Fibroblast of pulmonary artery (primary cell): ENCODE results near the gene IQCE.

Experiments
- DNase-seq: peaks from one replicate; pipeline ENCODE4 v3.0.0-alpha.2; 2010; ENCODE audit warnings: low read depth
- H3K4me3 ChIP-seq: replicated peaks from 2 replicates; pipeline ENCODE4 v1.5.1; 2011; ENCODE audit warnings: low read depth, mild to moderate bottlenecking, control low read depth, low read length, moderate library complexity
- TF ChIP-seq, protein P1 (sequence below): IDR thresholded peaks from 2 replicates; pipeline ENCODE4 v1.5.1; 2011; ENCODE audit warnings: mild to moderate bottlenecking, control low read depth, low read length, inconsistent platforms; ENCODE audit errors: missing control alignments

The IQCE gene

DNA sequence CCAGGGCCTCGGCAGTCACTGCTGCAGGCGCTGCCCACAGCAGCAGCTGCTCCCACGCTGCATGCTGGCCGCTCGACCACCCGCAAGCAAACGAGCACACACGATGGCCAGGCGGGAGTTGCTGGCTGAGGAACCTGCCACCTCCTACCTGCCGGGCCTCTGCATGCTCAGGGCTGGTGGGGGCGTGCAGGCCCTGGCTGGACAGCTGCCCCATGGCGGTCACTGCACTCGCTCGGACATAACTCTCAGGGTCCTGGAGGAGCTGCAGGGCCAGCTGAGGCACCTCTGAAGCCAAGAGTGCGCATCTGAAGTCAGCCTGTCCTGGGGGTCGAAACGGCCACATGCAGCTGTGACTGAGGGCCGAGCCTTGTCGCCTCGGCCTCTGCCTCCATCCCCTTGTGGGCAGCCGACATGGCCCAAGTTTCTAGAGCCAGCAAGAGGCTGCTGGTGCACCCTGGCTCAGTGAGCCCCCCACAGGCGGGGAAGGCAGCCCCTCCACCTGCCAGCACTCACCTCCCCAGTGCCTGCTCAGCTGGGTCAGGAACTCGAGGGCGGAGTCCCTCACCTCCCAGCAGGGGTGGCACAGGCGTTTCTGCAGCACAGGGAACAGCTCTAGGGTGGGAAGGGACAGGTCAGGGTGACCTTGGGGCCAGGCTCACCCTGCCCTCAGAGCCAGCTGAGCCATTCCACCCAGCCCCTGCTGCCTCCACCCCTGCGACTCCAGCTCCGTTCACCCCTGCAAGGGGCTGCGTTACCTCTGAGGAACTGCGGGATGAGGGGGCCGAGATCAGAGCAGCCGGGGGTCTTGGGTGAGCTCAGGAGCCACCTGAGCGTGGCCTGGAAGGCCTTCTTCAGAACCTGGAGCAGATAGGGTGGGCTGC lies 19.5 kb upstream of the IQCE start:
- DNase-seq, result no peak
- H3K4me3 ChIP-seq, result no peak overlapping the region
- TF ChIP-seq, protein P1, sequence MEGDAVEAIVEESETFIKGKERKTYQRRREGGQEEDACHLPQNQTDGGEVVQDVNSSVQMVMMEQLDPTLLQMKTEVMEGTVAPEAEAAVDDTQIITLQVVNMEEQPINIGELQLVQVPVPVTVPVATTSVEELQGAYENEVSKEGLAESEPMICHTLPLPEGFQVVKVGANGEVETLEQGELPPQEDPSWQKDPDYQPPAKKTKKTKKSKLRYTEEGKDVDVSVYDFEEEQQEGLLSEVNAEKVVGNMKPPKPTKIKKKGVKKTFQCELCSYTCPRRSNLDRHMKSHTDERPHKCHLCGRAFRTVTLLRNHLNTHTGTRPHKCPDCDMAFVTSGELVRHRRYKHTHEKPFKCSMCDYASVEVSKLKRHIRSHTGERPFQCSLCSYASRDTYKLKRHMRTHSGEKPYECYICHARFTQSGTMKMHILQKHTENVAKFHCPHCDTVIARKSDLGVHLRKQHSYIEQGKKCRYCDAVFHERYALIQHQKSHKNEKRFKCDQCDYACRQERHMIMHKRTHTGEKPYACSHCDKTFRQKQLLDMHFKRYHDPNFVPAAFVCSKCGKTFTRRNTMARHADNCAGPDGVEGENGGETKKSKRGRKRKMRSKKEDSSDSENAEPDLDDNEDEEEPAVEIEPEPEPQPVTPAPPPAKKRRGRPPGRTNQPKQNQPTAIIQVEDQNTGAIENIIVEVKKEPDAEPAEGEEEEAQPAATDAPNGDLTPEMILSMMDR, result no peak

DNA sequence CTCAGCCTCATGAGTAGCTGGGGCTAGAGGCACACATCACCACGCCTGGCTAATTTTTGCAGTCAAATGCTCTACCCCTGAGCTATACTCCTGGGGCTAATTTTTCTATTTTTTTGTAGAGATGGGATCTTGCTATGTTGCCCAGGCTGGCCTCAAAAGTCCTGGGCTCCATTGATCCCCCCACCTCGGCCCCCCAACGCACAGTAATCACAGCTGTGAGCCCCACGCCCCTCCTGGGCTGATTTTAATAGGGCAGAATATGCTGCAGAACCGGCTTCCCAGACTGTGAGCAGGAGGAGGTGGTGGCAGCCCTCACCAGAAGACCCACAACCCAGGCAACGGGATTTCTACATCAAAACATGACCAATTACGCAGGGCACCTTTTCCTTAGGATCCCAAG lies 18.6 kb upstream of the IQCE start:
- no peak for DNase-seq
- no peak overlapping the region for H3K4me3 ChIP-seq
- TF ChIP-seq, protein P1, result no peak

DNA sequence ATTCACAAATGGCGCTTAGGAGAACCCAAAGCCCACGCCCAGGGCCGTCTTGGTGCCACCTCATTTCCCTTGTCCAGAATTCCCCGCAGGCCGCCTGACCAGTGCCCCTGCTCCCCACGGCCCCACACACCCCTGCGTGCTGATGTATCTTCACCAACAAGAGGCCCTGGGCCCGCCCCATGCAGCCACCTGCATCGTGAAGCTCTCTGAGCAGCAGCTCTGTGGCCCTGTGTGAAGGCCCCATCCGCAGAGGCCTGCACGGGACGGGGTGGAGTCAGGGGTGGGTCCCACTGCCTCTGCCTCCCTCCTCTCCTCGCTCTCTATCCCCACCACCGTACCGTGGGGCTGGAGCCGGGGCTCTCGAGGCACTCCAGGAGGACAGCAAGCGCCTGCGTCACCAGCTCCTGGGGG lies 18.1 kb upstream of the IQCE start:
- TF ChIP-seq, protein P1, result no peak
- H3K4me3 ChIP-seq, result no peak overlapping the region
- DNase-seq, result no peak

DNA sequence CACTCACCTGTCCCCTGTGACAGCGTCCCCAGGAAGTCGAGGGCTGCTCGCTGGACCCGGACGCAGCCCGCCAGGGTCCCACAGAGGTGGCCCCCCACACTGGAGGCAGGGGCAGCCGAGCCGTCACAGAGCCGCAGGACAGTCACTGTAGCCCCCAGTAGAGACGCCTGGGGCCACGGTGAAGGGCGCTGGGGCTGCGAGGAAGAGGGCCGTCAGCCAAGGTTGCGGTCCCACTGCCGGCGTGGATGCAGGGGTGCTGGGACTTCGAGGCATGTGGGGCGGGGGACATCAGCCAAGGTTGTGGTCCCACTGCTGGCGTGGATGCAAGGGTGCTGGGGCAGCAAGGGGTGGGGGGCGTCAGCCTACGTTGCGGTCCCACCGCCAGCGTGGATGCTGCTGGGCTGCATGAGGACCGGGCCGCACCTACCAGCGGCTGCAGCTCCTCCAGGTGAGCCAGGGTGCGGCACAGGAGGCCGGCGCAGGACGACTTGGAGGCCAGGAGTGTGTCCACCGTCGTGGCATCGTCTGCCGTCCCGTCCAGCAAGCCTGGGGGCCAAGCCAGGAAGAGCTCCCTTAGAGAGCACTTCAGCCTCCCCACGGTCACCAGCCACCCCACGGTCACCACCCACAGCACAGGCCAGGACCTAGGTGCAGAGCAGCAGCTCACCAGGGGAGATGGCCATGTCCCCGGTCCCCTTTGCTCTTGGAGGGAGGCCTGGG lies 17.3 kb upstream of the IQCE start:
- no peak overlapping the region for H3K4me3 ChIP-seq
- TF ChIP-seq, protein P1, result no peak
- DNase-seq, result no peak

DNA sequence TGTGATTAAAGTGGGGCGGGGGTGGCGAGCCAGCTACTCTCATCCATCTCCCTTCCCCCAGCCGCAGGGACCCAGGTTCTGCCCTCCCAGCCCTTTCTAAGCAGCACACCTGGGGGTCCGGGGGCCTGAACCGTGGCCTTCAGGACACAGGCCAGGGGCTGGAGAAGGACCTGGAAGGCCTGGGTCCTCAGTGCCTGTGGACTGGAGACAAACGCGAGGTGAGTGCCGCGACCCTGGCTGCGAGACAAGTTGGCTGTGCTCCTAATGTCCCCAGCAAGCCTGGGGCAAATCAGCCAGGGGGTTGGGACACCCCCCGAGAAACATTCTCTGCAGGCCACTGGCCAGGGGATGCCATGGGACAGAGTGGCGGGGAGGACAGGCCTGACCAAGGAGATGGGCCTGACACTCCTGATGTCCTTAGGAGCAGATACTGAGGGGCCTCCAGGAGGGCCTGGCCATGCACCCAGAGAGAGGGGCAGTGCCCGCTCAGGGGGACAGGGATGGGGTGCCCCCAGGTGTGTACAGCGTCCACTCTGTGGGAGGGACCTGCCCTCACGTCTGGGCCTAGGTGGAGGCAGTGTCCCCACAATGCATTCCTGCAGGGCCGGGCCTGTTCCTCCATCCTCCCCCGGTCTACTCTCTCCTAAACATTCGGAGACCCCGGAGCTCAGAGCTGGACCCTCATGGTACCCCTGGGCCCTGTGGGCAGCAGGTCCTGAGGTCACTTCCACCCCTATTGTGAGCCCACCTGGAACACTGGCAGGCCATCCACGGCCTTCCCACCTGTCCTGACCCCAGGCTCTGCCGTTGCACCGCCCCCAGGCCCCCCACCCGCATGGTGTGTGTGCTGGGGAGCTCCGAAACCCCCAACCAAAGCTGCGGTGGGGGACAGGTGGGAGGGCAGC lies 16.5 kb upstream of the IQCE start:
- no peak for DNase-seq
- TF ChIP-seq, protein P1, result no peak
- no peak overlapping the region for H3K4me3 ChIP-seq

DNA sequence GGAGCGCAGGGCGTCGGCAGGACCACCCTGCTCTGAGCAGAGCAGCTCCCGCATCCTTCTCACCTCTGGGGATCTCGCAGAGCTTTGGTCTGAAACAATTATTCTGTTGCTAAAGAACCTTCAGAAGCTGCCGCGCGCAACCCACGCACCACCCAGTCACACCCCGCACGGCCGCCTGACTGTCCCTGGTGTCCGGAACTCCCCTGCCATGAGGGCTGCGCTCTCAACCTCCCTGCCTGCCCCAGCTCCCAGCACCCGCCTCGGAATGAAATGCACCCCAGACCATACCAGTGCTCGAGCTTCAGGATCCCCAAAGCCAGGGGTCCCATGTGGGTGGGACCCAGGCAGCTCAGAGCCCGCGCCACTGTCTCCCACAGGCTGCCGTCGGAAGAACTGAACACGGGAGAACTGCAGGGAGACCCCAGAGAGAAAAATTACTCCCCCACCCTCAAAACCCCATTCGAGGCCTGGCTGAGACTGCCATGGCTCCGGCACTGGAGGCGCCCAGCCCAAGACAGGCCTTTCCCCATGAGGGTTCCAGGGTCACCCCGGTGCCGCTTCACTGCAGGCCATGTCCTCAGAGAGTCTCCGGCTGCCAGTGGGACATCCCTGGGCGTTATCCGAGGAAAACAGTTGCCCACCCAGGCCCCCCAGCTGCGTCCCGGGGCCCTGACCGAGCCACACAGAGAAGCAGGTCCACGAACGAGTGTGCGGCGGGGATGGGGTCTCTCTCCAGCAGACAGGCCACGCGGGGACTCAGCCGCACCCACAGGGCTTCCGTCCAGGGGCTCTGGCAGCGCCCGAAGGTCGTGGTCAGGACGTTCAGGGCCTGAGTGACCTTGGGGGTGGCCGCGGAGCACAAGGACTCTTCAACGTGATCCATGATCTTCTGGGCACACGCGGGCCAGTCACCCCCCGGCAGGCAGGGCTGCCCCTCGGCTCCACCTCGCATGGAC lies 15.6 kb upstream of the IQCE start:
- no peak overlapping the region for H3K4me3 ChIP-seq
- DNase-seq, result no peak
- TF ChIP-seq, protein P1, result no peak
